Upper lobe of left lung (tissue), 6 donors: Measurements from ENCODE around the gene RELL1. TPM values are rescaled to one million over a fixed set of nuclear protein-coding genes. Genes with fewer than 3 reads are reported as not detected.

ENCODE experiments used
- ATAC-seq, 2 donors: fragments of 200-7000 bp; cut with Tn5 transposase; one replicate each; pipeline ENCODE4 v1.9.1; 2022; ENCODE audit warnings: mild to moderate bottlenecking in 2 of 2, moderate library complexity in 2 of 2; ENCODE audit not compliant: low FRiP score in 2 of 2
- DNase-seq, 2 donors: peaks; one replicate each; pipeline ENCODE4 v3.0.0-alpha.2; 2019 to 2020
- H3K27ac ChIP-seq, 4 donors: fragments of 200-600 bp; sonication (generic); one replicate each; pipeline ENCODE4 v1.5.1; 2016 to 2019
- H3K27me3 ChIP-seq, 4 donors: fragments of 200-600 bp; sonication (generic); one replicate each; pipeline ENCODE4 v1.5.1; 2017 to 2019
- H3K36me3 ChIP-seq, 4 donors: fragments of 200-600 bp; sonication (generic); one replicate each; pipeline ENCODE4 v1.5.1; 2016 to 2019
- H3K4me1 ChIP-seq, 4 donors: fragments of 200-600 bp; sonication (generic); one replicate each; pipeline ENCODE4 v1.5.1; 2018 to 2019
- H3K4me3 ChIP-seq, 4 donors: fragments of 200-600 bp; sonication (generic); one replicate each; pipeline ENCODE4 v1.5.1; 2017 to 2019; ENCODE audit warnings: mild to moderate bottlenecking in 2 of 4, moderate library complexity in 1 of 4
- H3K9me3 ChIP-seq, 4 donors: fragments of 200-600 bp; sonication (generic); one replicate each; pipeline ENCODE4 v1.5.1; 2018 to 2019
- CTCF ChIP-seq, 6 experiments: fragments of 450-650 bp in 4 of 6; fragments of 200-600 bp in 2 of 6; sonication (generic) in 2 of 6; IDR thresholded peaks; one replicate each; pipeline ENCODE4 v1.5.1; 2016 to 2019; ENCODE audit warnings: antibody characterized with exemption in 6 of 6
- EP300 ChIP-seq, 4 donors: sonication (generic); formaldehyde crosslinking; IDR thresholded peaks; one replicate each; pipeline ENCODE4 v1.5.1; 2017; ENCODE audit warnings: antibody characterized with exemption in 4 of 4, control low read depth in 2 of 4
- POLR2A ChIP-seq, 4 donors: fragments of 450-650 bp; IDR thresholded peaks; one replicate each; pipeline ENCODE4 v1.5.1; 2016 to 2017; ENCODE audit warnings: antibody characterized with exemption in 4 of 4, mild to moderate bottlenecking in 2 of 4
- POLR2AphosphoS5 ChIP-seq, 2 donors: sonication (generic); formaldehyde crosslinking; IDR thresholded peaks; one replicate each; pipeline ENCODE4 v1.5.1; 2017; ENCODE audit warnings: antibody characterized with exemption in 2 of 2
- WGBS, 2 donors: methylation state at CpG; one replicate each; pipeline ENCODE4 v1.1.5; 2017 to 2018; 5-methylcytosine and 5-hydroxymethylcytosine counted together
- total RNA-seq, 6 donors: library from RNA; depleted of rRNA in 4 of 6; stranded (reverse); fragments of >200 nt in 4 of 6; gene quantifications; one replicate each; pipeline versions ENCODE4 v1.1.0 to v1.2.1, GENCODE V29; 2016 to 2021
- donor health status: DM: no; HTN: no; CAD: no; lungs with moderate emphysema.
- donor health status: DM: no; HTN: yes; CAD: no; lungs with severe emphysema.

Gene RELL1
- 10 to 100 TPM; 21.2 to 58.8 (median 40.7) TPM for total RNA-seq

GRCh38 chr4:37686373-37687193 lies at the start of gene RELL1:
TSS of gene RELL1 (minus strand) at chr4:37686376. CDS start at chr4:37686287, 89 bp downstream.
- H3K4me1 ChIP-seq: peaks cover 16 to 35% (median 24%) of the 10 kb centered on the region in 4 donors
- ATAC-seq (peak; percentile 97 to 99), DNase-seq (peak; percentile 100)
- no peaks in the 10 kb centered on the region for H3K27me3 ChIP-seq
- peak within 1 kb of the TSS; percentile 94 to 99 (median 96) for H3K27ac ChIP-seq
- TF ChIP-seq CTCF (IDR thresholded peaks at IDR 0.05): peak in 1 of 6 experiments; percentile 7
- TF ChIP-seq EP300 (IDR thresholded peaks at IDR 0.05): no peak
- peak within 1 kb of the TSS; percentile 76 to 98 (median 92) for H3K4me3 ChIP-seq
- H3K9me3 ChIP-seq: no peaks in the 10 kb centered on the region
- no peaks in the 10 kb centered on the region for H3K36me3 ChIP-seq
- WGBS, 2 donors: 0 to 1% methylated on average over 32 to 56 of the region's 58 CpGs

- Histone ChIP-seq H3K27me3 (peaks cover 0 to 2% (median 0%) of the 10 kb centered on the region in 4 donors), H3K4me3 (no peak overlapping the region), H3K36me3 (no peaks in the 10 kb centered on the region), H3K27ac (no peak overlapping the region), H3K9me3 (no peaks in the 10 kb centered on the region), H3K4me1 (no peaks in the 10 kb centered on the region)
- WGBS, 2 donors: 60 to 86% methylated on average over 5 of the region's 5 CpGs
- no peak for TF ChIP-seq EP300 (IDR thresholded peaks at IDR 0.05)
- TF ChIP-seq CTCF (IDR thresholded peaks at IDR 0.05): no peak
- TF ChIP-seq POLR2AphosphoS5 (IDR thresholded peaks at IDR 0.05): no peak
- no peak for TF ChIP-seq POLR2A (IDR thresholded peaks at IDR 0.05)
- ATAC-seq (peak in 1 of 2 donors; percentile 75), DNase-seq (peak in 1 of 2 donors; percentile 38)
These were observed 49.4 kb upstream of the RELL1 start for GRCh38 chr4:37735578-37735977.

GRCh38 chr4:37734989-37735388 lies 48.8 kb upstream of the RELL1 start:
- 90 to 94% methylated on average over 3 of the region's 3 CpGs for WGBS, 2 donors
- H3K4me1 ChIP-seq: no peaks in the 10 kb centered on the region
- TF ChIP-seq POLR2AphosphoS5 (IDR thresholded peaks at IDR 0.05) (no peak), POLR2A (IDR thresholded peaks at IDR 0.05) (no peak), EP300 (IDR thresholded peaks at IDR 0.05) (no peak), CTCF (IDR thresholded peaks at IDR 0.05) (no peak)
- no peaks in the 10 kb centered on the region for H3K36me3 ChIP-seq
- H3K27ac ChIP-seq: no peak overlapping the region
- no peaks in the 10 kb centered on the region for H3K9me3 ChIP-seq
- ATAC-seq (no peak), DNase-seq (no peak)
- peaks cover 0 to 2% (median 0%) of the 10 kb centered on the region in 4 donors for H3K27me3 ChIP-seq
- H3K4me3 ChIP-seq: no peak overlapping the region

GRCh38 chr4:37733240-37733867 lies 47.2 kb upstream of the RELL1 start:
- H3K27ac ChIP-seq: no peak overlapping the region
- WGBS, 2 donors: 70 to 78% methylated on average over 6 of the region's 6 CpGs

More at GRCh38 chr4:37733240-37733867, 47.2 kb upstream of the RELL1 start:
- TF ChIP-seq CTCF (IDR thresholded peaks at IDR 0.05) (no peak), POLR2AphosphoS5 (IDR thresholded peaks at IDR 0.05) (no peak), POLR2A (IDR thresholded peaks at IDR 0.05) (no peak)
- no peaks in the 10 kb centered on the region for H3K27me3 ChIP-seq
- no peak overlapping the region for H3K4me3 ChIP-seq
- no peak for ATAC-seq
- H3K4me1 ChIP-seq: peaks cover 0 to 7% (median 0%) of the 10 kb centered on the region in 4 donors
- H3K36me3 ChIP-seq: no peaks in the 10 kb centered on the region
- DNase-seq: no peak
- H3K9me3 ChIP-seq: no peaks in the 10 kb centered on the region
